ENCODE results near the gene B2M.

DNA sequence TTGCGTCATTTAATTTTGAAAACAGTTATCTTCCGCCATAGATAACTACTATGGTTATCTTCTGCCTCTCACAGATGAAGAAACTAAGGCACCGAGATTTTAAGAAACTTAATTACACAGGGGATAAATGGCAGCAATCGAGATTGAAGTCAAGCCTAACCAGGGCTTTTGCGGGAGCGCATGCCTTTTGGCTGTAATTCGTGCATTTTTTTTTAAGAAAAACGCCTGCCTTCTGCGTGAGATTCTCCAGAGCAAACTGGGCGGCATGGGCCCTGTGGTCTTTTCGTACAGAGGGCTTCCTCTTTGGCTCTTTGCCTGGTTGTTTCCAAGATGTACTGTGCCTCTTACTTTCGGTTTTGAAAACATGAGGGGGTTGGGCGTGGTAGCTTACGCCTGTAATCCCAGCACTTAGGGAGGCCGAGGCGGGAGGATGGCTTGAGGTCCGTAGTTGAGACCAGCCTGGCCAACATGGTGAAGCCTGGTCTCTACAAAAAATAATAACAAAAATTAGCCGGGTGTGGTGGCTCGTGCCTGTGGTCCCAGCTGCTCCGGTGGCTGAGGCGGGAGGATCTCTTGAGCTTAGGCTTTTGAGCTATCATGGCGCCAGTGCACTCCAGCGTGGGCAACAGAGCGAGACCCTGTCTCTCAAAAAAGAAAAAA, 1.2 kb downstream of the B2M start:
- TF ChIP-seq, protein P1, sequence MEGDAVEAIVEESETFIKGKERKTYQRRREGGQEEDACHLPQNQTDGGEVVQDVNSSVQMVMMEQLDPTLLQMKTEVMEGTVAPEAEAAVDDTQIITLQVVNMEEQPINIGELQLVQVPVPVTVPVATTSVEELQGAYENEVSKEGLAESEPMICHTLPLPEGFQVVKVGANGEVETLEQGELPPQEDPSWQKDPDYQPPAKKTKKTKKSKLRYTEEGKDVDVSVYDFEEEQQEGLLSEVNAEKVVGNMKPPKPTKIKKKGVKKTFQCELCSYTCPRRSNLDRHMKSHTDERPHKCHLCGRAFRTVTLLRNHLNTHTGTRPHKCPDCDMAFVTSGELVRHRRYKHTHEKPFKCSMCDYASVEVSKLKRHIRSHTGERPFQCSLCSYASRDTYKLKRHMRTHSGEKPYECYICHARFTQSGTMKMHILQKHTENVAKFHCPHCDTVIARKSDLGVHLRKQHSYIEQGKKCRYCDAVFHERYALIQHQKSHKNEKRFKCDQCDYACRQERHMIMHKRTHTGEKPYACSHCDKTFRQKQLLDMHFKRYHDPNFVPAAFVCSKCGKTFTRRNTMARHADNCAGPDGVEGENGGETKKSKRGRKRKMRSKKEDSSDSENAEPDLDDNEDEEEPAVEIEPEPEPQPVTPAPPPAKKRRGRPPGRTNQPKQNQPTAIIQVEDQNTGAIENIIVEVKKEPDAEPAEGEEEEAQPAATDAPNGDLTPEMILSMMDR (IDR thresholded peaks at IDR 0.05) = no peak
- TF ChIP-seq POLR2A (IDR thresholded peaks at IDR 0.05) = peak in 1 of 2 donors; percentile 53

Measured in vagina (tissue), 2 donors.